ENCODE measurements around the gene LHCGR.

- TF ChIP-seq CTCF (conservative IDR thresholded peaks at IDR 0.05; ENCODE audit: low read length) (no peak), EZH2phosphoT487 (IDR thresholded peaks at IDR 0.05; ENCODE audit: borderline replicate concordance, low read depth, low read length) (no peak)
Observed at GRCh38 chr2:48693066-48693465, 62.5 kb downstream of the LHCGR start.
